GM12873 (cell line): ENCODE measurements around the gene NAT10.

Source experiments
- TF ChIP-seq, protein P1 (sequence below): IDR thresholded peaks from 2 replicates; pipeline ENCODE4 v1.5.1; 2012; ENCODE audit warnings: low read depth, mild to moderate bottlenecking, moderate library complexity, low read length, control low read depth; ENCODE audit not compliant: insufficient read depth; ENCODE audit errors: missing control alignments

The NAT10 gene

DNA sequence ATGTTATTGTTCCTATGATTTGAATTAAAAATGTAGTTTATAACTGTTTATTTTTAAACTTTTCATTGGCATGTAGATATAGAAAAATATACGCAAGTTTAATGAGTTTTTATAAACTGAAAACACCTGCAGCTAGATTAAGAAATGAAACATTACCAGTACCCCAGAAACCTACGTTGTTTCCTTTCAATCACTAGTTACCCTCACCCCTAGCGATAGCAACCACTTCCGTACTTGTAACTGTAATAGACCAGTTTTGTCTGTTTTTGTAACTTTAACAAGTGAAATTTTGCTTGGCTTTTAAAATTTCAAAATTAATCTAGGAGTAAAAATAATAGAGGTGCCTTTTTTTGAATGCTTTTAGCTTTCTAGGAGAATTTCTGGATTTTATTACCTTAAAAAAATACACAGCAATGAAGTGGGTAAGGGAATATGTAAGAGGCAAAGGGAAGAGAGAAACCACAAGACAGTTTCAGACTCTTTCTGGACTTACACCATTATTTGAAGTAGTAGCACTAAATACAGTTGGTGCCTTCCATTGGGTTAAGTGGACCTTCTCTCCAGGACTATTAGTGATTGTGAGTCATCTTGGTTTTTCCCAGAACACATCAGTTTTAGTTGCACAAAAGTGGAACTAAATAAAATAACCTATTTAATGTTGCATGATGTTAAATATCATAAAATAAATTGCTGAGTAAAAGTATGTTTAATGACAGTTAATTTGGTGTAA is 18.7 kb upstream of the NAT10 start:
- TF ChIP-seq, protein P1, sequence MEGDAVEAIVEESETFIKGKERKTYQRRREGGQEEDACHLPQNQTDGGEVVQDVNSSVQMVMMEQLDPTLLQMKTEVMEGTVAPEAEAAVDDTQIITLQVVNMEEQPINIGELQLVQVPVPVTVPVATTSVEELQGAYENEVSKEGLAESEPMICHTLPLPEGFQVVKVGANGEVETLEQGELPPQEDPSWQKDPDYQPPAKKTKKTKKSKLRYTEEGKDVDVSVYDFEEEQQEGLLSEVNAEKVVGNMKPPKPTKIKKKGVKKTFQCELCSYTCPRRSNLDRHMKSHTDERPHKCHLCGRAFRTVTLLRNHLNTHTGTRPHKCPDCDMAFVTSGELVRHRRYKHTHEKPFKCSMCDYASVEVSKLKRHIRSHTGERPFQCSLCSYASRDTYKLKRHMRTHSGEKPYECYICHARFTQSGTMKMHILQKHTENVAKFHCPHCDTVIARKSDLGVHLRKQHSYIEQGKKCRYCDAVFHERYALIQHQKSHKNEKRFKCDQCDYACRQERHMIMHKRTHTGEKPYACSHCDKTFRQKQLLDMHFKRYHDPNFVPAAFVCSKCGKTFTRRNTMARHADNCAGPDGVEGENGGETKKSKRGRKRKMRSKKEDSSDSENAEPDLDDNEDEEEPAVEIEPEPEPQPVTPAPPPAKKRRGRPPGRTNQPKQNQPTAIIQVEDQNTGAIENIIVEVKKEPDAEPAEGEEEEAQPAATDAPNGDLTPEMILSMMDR = no peak

- TF ChIP-seq, protein P1 = no peak
These were observed 13.6 kb upstream of the NAT10 start for GRCh38 chr11:34091825-34092224.

DNA sequence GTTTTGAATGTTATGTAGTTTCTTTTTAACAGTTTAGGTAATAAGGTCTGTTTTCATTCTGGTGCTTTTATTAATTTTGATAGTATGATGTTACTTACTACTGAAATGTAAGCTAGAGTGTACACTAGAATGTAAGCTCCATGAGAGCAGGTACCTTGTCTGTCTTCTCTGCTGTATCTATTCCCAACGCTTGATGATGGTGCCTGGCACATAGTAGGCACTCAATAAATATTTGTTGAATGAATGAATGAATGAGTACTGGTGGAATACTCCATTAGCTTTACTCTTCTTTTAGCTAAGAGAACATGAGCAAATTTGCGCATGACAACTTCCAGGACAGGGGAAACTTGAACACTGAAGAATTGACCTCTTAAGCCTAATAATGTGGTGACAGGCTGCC is 6.6 kb upstream of the NAT10 start:
- TF ChIP-seq, protein P1 = no peak

- TF ChIP-seq, protein P1 = no peak
These were observed 750 bp upstream of the NAT10 start for GRCh38 chr11:34104680-34105078.

GRCh38 chr11:34105957-34106504 is 602 bp downstream of the NAT10 start:
- TF ChIP-seq, protein P1 = no peak

DNA sequence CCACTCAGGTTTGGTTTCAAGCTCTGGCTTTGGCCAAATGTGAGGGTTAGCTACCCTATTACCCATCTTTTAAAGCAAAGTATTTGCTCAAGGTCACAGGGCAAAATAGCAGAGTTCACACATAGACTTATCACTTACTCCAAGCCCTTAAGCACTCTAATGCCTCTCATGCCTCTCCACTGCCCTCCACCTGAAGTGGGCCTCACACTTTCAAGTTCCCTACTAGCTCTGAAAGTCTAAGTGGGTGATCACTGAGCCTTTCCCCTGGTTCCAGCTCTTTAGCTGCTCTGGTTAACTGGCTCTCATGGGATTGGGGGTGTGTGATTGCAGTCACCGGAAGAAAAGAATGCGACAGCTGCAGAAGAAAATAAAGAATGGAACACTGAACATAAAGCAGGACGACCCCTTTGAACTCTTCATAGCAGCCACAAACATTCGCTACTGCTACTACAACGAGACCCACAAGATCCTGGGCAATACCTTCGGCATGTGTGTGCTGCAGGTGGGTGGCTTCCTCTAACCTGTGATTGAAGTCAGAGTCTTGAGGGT is 6.4 kb downstream of the NAT10 start:
- TF ChIP-seq, protein P1 = no peak

GRCh38 chr11:34114014-34114413 is 8.6 kb downstream of the NAT10 start:
- TF ChIP-seq, protein P1 = no peak
